HEK293 (cell line): ENCODE results near the gene RASA3.

Experiments used
- KLF1 ChIP-seq: fragments of 450-650 bp; formaldehyde crosslinking; IDR thresholded peaks from 2 replicates; pipeline ENCODE4 v1.5.1; 2016; ENCODE audit warnings: missing biosample characterization, missing genetic modification characterization
- ZFP37 ChIP-seq: fragments of 450-650 bp; formaldehyde crosslinking; IDR thresholded peaks from 2 replicates; pipeline ENCODE4 v1.5.1; 2016; ENCODE audit warnings: missing biosample characterization, missing genetic modification characterization
- ZNF140 ChIP-seq: fragments of 450-650 bp; formaldehyde crosslinking; IDR thresholded peaks from 2 replicates; pipeline ENCODE4 v1.5.1; 2016; ENCODE audit warnings: missing biosample characterization, missing genetic modification characterization
- ZNF324 ChIP-seq: fragments of 450-650 bp; formaldehyde crosslinking; IDR thresholded peaks from 2 replicates; pipeline ENCODE4 v1.5.1; 2016; ENCODE audit warnings: missing biosample characterization, missing genetic modification characterization
- ZNF654 ChIP-seq: fragments of 450-650 bp; formaldehyde crosslinking; IDR thresholded peaks from 2 replicates; pipeline ENCODE4 v1.5.1; 2016; ENCODE audit warnings: low read depth, missing biosample characterization, missing genetic modification characterization
- ZNF707 ChIP-seq: fragments of 450-650 bp; formaldehyde crosslinking; IDR thresholded peaks from 2 replicates; pipeline ENCODE4 v1.5.1; 2016; ENCODE audit warnings: missing biosample characterization, missing genetic modification characterization
- TF ChIP-seq, protein P1 (sequence below): fragments of 450-650 bp; formaldehyde crosslinking; IDR thresholded peaks from 2 replicates; pipeline ENCODE4 v1.5.1; 2017; ENCODE audit warnings: missing biosample characterization, missing genetic modification characterization
- TF ChIP-seq, protein P2 (sequence below): fragments of 450-650 bp; formaldehyde crosslinking; IDR thresholded peaks from 2 replicates; pipeline ENCODE4 v1.5.1; 2016; ENCODE audit warnings: missing biosample characterization, missing genetic modification characterization
- TF ChIP-seq, protein P3 (sequence below): fragments of 450-650 bp; formaldehyde crosslinking; IDR thresholded peaks from 2 replicates; pipeline ENCODE4 v1.5.1; 2016; ENCODE audit warnings: missing biosample characterization, missing genetic modification characterization

DNA sequence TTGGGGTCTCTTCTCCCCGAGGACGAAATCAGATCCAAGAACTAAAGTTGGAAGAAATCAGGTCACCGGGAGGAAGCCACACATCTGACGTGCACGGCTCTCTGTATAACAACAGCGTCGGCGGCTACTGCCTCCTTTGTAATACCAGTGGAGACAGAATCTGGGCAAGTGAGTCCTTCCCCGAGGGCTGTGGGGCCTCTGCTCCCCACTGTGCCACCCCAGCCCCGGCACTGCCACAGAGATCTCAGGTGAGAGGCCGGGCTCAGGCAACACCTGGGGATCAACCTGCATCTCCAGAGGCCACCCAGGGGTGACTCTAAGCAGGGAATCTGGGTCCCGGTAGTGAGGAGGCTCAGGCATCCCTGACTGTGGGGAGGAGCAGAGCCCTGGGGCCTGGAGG lies 124.9 kb downstream of the RASA3 start:
- TF ChIP-seq, protein P1, sequence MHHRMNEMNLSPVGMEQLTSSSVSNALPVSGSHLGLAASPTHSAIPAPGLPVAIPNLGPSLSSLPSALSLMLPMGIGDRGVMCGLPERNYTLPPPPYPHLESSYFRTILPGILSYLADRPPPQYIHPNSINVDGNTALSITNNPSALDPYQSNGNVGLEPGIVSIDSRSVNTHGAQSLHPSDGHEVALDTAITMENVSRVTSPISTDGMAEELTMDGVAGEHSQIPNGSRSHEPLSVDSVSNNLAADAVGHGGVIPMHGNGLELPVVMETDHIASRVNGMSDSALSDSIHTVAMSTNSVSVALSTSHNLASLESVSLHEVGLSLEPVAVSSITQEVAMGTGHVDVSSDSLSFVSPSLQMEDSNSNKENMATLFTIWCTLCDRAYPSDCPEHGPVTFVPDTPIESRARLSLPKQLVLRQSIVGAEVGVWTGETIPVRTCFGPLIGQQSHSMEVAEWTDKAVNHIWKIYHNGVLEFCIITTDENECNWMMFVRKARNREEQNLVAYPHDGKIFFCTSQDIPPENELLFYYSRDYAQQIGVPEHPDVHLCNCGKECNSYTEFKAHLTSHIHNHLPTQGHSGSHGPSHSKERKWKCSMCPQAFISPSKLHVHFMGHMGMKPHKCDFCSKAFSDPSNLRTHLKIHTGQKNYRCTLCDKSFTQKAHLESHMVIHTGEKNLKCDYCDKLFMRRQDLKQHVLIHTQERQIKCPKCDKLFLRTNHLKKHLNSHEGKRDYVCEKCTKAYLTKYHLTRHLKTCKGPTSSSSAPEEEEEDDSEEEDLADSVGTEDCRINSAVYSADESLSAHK (tag by site-specific recombination) = no peak
- TF ChIP-seq ZNF324 (tag by site-specific recombination) (no peak), ZNF707 (tag by site-specific recombination) (no peak), ZNF140 (tag by site-specific recombination) (no peak), KLF1 (no peak), ZNF654 (tag by site-specific recombination) (no peak), ZFP37 (tag by site-specific recombination) (no peak)
- TF ChIP-seq, protein P2, sequence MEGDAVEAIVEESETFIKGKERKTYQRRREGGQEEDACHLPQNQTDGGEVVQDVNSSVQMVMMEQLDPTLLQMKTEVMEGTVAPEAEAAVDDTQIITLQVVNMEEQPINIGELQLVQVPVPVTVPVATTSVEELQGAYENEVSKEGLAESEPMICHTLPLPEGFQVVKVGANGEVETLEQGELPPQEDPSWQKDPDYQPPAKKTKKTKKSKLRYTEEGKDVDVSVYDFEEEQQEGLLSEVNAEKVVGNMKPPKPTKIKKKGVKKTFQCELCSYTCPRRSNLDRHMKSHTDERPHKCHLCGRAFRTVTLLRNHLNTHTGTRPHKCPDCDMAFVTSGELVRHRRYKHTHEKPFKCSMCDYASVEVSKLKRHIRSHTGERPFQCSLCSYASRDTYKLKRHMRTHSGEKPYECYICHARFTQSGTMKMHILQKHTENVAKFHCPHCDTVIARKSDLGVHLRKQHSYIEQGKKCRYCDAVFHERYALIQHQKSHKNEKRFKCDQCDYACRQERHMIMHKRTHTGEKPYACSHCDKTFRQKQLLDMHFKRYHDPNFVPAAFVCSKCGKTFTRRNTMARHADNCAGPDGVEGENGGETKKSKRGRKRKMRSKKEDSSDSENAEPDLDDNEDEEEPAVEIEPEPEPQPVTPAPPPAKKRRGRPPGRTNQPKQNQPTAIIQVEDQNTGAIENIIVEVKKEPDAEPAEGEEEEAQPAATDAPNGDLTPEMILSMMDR = no peak
- TF ChIP-seq, protein P3, sequence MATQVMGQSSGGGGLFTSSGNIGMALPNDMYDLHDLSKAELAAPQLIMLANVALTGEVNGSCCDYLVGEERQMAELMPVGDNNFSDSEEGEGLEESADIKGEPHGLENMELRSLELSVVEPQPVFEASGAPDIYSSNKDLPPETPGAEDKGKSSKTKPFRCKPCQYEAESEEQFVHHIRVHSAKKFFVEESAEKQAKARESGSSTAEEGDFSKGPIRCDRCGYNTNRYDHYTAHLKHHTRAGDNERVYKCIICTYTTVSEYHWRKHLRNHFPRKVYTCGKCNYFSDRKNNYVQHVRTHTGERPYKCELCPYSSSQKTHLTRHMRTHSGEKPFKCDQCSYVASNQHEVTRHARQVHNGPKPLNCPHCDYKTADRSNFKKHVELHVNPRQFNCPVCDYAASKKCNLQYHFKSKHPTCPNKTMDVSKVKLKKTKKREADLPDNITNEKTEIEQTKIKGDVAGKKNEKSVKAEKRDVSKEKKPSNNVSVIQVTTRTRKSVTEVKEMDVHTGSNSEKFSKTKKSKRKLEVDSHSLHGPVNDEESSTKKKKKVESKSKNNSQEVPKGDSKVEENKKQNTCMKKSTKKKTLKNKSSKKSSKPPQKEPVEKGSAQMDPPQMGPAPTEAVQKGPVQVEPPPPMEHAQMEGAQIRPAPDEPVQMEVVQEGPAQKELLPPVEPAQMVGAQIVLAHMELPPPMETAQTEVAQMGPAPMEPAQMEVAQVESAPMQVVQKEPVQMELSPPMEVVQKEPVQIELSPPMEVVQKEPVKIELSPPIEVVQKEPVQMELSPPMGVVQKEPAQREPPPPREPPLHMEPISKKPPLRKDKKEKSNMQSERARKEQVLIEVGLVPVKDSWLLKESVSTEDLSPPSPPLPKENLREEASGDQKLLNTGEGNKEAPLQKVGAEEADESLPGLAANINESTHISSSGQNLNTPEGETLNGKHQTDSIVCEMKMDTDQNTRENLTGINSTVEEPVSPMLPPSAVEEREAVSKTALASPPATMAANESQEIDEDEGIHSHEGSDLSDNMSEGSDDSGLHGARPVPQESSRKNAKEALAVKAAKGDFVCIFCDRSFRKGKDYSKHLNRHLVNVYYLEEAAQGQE (tag by site-specific recombination) = no peak
